ENCODE data around the gene ATP8B3. TPM values are rescaled to one million over a fixed set of nuclear protein-coding genes. Genes with fewer than 3 reads are reported as not detected.

The ATP8B3 gene
- total and polyA plus RNA-seq, 8 donors, result 0.15 to 1.4 (median 0.80) TPM; not detected in 4

DNA sequence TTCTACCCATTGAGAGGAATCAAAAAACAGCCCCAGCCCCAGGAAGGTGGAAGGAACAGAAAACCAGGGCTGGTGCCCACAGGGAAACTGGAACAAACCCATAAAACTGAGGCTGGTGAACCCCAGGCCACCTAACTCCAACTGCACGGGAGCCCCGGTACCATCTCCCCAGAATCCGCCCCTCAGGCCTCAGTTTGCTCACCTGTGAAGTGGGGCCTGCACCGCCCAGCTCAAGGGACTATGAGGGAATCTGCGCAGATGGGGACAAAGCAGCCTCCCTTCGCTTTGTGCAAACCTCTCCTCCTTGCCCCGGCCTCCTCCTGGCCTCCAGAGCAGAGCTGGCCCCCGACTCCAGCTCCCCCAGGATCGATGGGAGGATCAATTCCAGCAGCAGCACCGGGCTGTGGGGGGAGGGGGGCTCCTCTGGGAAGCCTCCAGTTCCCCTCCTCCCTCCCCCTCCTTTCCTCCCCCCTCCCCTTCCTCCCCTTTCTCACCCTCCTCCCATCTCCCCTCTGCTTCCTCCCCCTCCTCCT, 67.9 kb downstream of the ATP8B3 start:
- Histone ChIP-seq H3K27ac (no peak overlapping the region), H3K36me3 (no peaks in the 10 kb centered on the region), H3K27me3 (peaks cover 28 to 95% (median 62%) of the 10 kb centered on the region in 3 donors), H3K4me3 (no peak overlapping the region), H3K4me1 (peaks cover 26 to 42% (median 33%) of the 10 kb centered on the region in 4 donors), H3K9me3 (peaks cover 0 to 16% (median 10%) of the 10 kb centered on the region in 4 donors)
- no peak for DNase-seq
- intact Hi-C loops (cut with DNase I; ENCODE audit: low total_unique reads), result no loop called here
- TF ChIP-seq POLR2A (IDR thresholded peaks at IDR 0.05) (no peak), EP300 (IDR thresholded peaks at IDR 0.05) (no peak), CTCF (IDR thresholded peaks at IDR 0.05) (no peak), POLR2AphosphoS5 (IDR thresholded peaks at IDR 0.05) (no peak)
- WGBS, 5 donors, result 64 to 74% (median 70%) methylated on average over 9 to 10 of the region's 10 CpGs

DNA sequence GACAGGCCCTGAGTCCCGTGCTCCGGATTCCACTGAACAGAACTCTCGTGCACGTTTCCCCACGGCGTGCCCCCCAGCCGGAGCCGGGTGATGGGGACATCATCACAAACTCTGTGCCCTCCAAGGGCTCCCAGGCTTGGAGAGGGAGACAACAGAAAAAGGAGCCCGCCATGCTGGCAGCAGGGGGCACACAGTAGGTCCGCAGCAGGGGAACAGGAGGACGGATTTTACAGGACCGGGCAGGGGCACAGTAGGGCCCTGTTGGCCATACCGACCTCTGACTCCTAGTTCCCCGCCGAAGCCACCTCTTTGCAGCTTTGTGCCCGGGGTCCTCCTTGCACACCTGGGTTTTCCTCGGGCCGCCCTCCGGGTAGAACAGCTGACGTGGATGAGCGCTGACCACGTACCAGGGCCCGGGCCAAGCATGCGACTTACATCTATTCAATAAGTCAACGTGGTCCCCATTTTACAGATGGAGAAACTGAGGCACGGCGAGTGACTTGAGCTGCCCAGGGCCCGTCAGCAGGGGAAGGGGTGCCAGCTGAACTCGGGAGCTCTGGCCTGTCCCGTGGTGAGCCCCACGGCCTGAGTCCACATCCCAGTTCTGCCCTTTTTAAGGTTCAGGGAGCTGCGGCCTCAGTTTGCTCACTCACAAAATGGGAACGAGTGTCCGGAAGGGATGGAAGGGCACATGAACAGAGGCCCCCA, 68.9 kb downstream of the ATP8B3 start:
- 82 to 86% (median 84%) methylated on average over 32 to 34 of the region's 34 CpGs for WGBS, 5 donors
- intact Hi-C loops (cut with DNase I; ENCODE audit: low total_unique reads), result no loop called here
- Histone ChIP-seq H3K36me3 (no peaks in the 10 kb centered on the region), H3K27me3 (peaks cover 20 to 95% (median 51%) of the 10 kb centered on the region in 3 donors), H3K4me3 (no peak overlapping the region), H3K27ac (no peak overlapping the region), H3K9me3 (peaks cover 0 to 16% (median 10%) of the 10 kb centered on the region in 4 donors), H3K4me1 (peaks cover 15 to 31% (median 22%) of the 10 kb centered on the region in 4 donors)
- no peak for DNase-seq
- no peak for TF ChIP-seq POLR2A (IDR thresholded peaks at IDR 0.05)
- no peak for TF ChIP-seq CTCF (IDR thresholded peaks at IDR 0.05)
- no peak for TF ChIP-seq POLR2AphosphoS5 (IDR thresholded peaks at IDR 0.05)
- TF ChIP-seq EP300 (IDR thresholded peaks at IDR 0.05), result no peak

GRCh38 chr19:1739960-1740629, 72.0 kb downstream of the ATP8B3 start:
- Histone ChIP-seq H3K4me1 (peaks cover 2 to 5% (median 4%) of the 10 kb centered on the region in 4 donors), H3K36me3 (no peaks in the 10 kb centered on the region), H3K9me3 (peaks cover 0 to 16% (median 10%) of the 10 kb centered on the region in 4 donors), H3K4me3 (no peak overlapping the region), H3K27me3 (peaks cover 5 to 95% (median 39%) of the 10 kb centered on the region in 3 donors), H3K27ac (no peak overlapping the region)
- no peak for DNase-seq
- intact Hi-C loops (cut with DNase I; ENCODE audit: low total_unique reads), result no loop called here
- no peak for TF ChIP-seq POLR2AphosphoS5 (IDR thresholded peaks at IDR 0.05)
- no peak for TF ChIP-seq EP300 (IDR thresholded peaks at IDR 0.05)
- no peak for TF ChIP-seq POLR2A (IDR thresholded peaks at IDR 0.05)
- no peak for TF ChIP-seq CTCF (IDR thresholded peaks at IDR 0.05)
- 85 to 93% (median 91%) methylated on average over 5 to 11 of the region's 11 CpGs for WGBS, 5 donors

GRCh38 chr19:1736927-1737326, 75.1 kb downstream of the ATP8B3 start:
- H3K9me3 ChIP-seq, result peaks cover 0 to 16% (median 10%) of the 10 kb centered on the region in 4 donors
- intact Hi-C loops (cut with DNase I; ENCODE audit: low total_unique reads), result no loop called here
- 25 to 34% (median 27%) methylated on average over 22 of the region's 22 CpGs for WGBS, 5 donors
- H3K27ac ChIP-seq, result no peak overlapping the region
- H3K4me3 ChIP-seq, result no peak overlapping the region
- peaks cover 0 to 95% (median 41%) of the 10 kb centered on the region in 3 donors for H3K27me3 ChIP-seq
- no peak for TF ChIP-seq CTCF (IDR thresholded peaks at IDR 0.05)
- TF ChIP-seq POLR2AphosphoS5 (IDR thresholded peaks at IDR 0.05), result no peak
- TF ChIP-seq POLR2A (IDR thresholded peaks at IDR 0.05), result no peak
- TF ChIP-seq EP300 (IDR thresholded peaks at IDR 0.05), result no peak
- no peak for DNase-seq
- no peaks in the 10 kb centered on the region for H3K36me3 ChIP-seq
- H3K4me1 ChIP-seq, result no peaks in the 10 kb centered on the region
